HepG2 (cell line): Measurements from ENCODE around the gene TMEM198. TPM values are rescaled to one million over a fixed set of nuclear protein-coding genes. Genes with fewer than 3 reads are reported as not detected.

Source experiments
- CHCHD3 ChIP-seq: sonication (generic); formaldehyde crosslinking; IDR thresholded peaks from 2 replicates; pipeline ENCODE4 v1.8.0; 2022; ENCODE audit warnings: mild to moderate bottlenecking, missing genetic modification reagents, moderate library complexity
- CREM ChIP-seq, 2 experiments: sonication (generic) in 1 of 2; formaldehyde crosslinking in 1 of 2; IDR thresholded peaks; 2 replicates each; pipeline versions ENCODE4 v1.4.0 to v1.6.1; 2016 to 2020; ENCODE audit warnings: antibody characterized with exemption in 1 of 2, mild to moderate bottlenecking in 1 of 2, missing genetic modification reagents in 1 of 2
- HCFC1 ChIP-seq: fragments of 150-350 bp; IDR thresholded peaks from 2 replicates; pipeline ENCODE4 v1.6.1; 2014; ENCODE audit warnings: low read depth, low read length
- HNF4G ChIP-seq, 2 experiments: sonication (generic) in 1 of 2; formaldehyde crosslinking in 1 of 2; IDR thresholded peaks; 2 replicates each; pipeline versions ENCODE4 v1.4.0 to v1.6.1; 2011 to 2020; ENCODE audit warnings: borderline replicate concordance in 2 of 2, low read depth in 2 of 2, mild to moderate bottlenecking in 2 of 2, low read length in 1 of 2, missing genetic modification reagents in 1 of 2, moderate library complexity in 1 of 2
- MEIS1 ChIP-seq: sonication (generic); formaldehyde crosslinking; IDR thresholded peaks from 2 replicates; pipeline ENCODE4 v1.9.0; 2021; ENCODE audit warnings: mild to moderate bottlenecking, missing genetic modification reagents, moderate library complexity, borderline replicate concordance
- NCOA1 ChIP-seq: sonication (generic); formaldehyde crosslinking; IDR thresholded peaks from 2 replicates; pipeline ENCODE4 v1.9.0; 2021; ENCODE audit warnings: missing genetic modification reagents
- NCOR1 ChIP-seq: fragments of 200-600 bp; sonication (generic); IDR thresholded peaks from 2 replicates; pipeline ENCODE4 v1.7.0; 2017; ENCODE audit warnings: antibody characterized with exemption, low read length, borderline replicate concordance
- PCBP1 ChIP-seq: fragments of 200-400 bp; formaldehyde crosslinking; IDR thresholded peaks from 2 replicates; pipeline ENCODE4 v1.6.1; 2017; ENCODE audit warnings: mild to moderate bottlenecking, low read depth, low read length, borderline replicate concordance
- PHB2 ChIP-seq: fragments of 450-650 bp; IDR thresholded peaks from 2 replicates; pipeline ENCODE4 v1.6.1; 2018; ENCODE audit not compliant: partially characterized antibody
- PRPF4 ChIP-seq: fragments of 200-400 bp; formaldehyde crosslinking; IDR thresholded peaks from 2 replicates; pipeline ENCODE4 v1.6.1; 2016; ENCODE audit warnings: low read length, low read depth; ENCODE audit not compliant: poor library complexity, severe bottlenecking
- RBM22 ChIP-seq: fragments of 200-400 bp; formaldehyde crosslinking; optimal IDR thresholded peaks from 2 replicates; pipeline ENCODE3; 2017; ENCODE audit warnings: mild to moderate bottlenecking, low read length, moderate library complexity
- TBX3 ChIP-seq: fragments of 450-650 bp; IDR thresholded peaks from 2 replicates; pipeline ENCODE4 v1.6.1; 2017; ENCODE audit warnings: antibody characterized with exemption, mild to moderate bottlenecking, inconsistent platforms, borderline replicate concordance
- TOE1 ChIP-seq: sonication (generic); formaldehyde crosslinking; IDR thresholded peaks from 2 replicates; pipeline ENCODE4 v1.4.0; 2020; ENCODE audit warnings: mild to moderate bottlenecking, missing genetic modification reagents
- XRCC5 ChIP-seq: fragments of 200-400 bp; formaldehyde crosslinking; optimal IDR thresholded peaks from 2 replicates; pipeline ENCODE3; 2017; ENCODE audit warnings: mild to moderate bottlenecking, low read length
- ZBTB7A ChIP-seq: sonication (generic); formaldehyde crosslinking; IDR thresholded peaks from 2 replicates; pipeline ENCODE4 v1.8.0; 2022; ENCODE audit warnings: mild to moderate bottlenecking, missing genetic modification reagents
- ZNF274 ChIP-seq: sonication (generic); formaldehyde crosslinking; IDR thresholded peaks from 2 replicates; pipeline ENCODE4 v1.5.1; 2020; ENCODE audit warnings: mild to moderate bottlenecking, missing genetic modification reagents
- ZNF382 ChIP-seq: sonication (generic); formaldehyde crosslinking; IDR thresholded peaks from 2 replicates; pipeline ENCODE4 v1.5.0; 2020; ENCODE audit warnings: missing genetic modification reagents, mild to moderate bottlenecking, borderline replicate concordance
- ZNF574 ChIP-seq: sonication (generic); formaldehyde crosslinking; IDR thresholded peaks from 2 replicates; pipeline ENCODE4 v1.4.0; 2020; ENCODE audit warnings: missing genetic modification reagents
- ZNF737 ChIP-seq: sonication (generic); formaldehyde crosslinking; IDR thresholded peaks from 2 replicates; pipeline ENCODE4 v1.5.0; 2020; ENCODE audit warnings: missing genetic modification reagents, mild to moderate bottlenecking, borderline replicate concordance
- ZNF792 ChIP-seq: IDR thresholded peaks from 2 replicates; pipeline ENCODE4 v1.6.1; 2016
- polyA plus RNA-seq, 8 experiments: library from polyadenylated mRNA; depleted of rRNA in 3 of 8; stranded (reverse) in 7 of 8; unstranded in 1 of 8; fragments of >200 nt; fragmentation: Illumina TruSeq in 4 of 8; extraction: Trizol in 4 of 8; gene quantifications; 2 replicates each; pipeline versions ENCODE4 v1.2.1 to v1.2.3, GENCODE V29; 2011 to 2016; ENCODE audit warnings: low read depth in 4 of 8, missing spikeins in 1 of 8, mixed read lengths in 1 of 8; ENCODE audit not compliant: insufficient read depth in 1 of 8
- total RNA-seq, 5 experiments: library from RNA; depleted of rRNA; stranded (reverse); fragments of >200 nt; fragmentation: Illumina TruSeq; extraction: Trizol; gene quantifications; 2 replicates each; pipeline ENCODE4 v1.2.3, GENCODE V29; 2016; ENCODE audit warnings: low read depth in 1 of 5
- TF ChIP-seq, protein P1 (sequence below): sonication (generic); formaldehyde crosslinking; IDR thresholded peaks from 2 replicates; pipeline ENCODE4 v1.5.0; 2020; ENCODE audit warnings: missing genetic modification reagents
- TF ChIP-seq, protein P2 (sequence below): sonication (generic); formaldehyde crosslinking; IDR thresholded peaks from 2 replicates; pipeline ENCODE4 v1.5.0; 2020; ENCODE audit warnings: missing genetic modification reagents
- TF ChIP-seq, protein P3 (sequence below): sonication (generic); formaldehyde crosslinking; IDR thresholded peaks from 2 replicates; pipeline ENCODE4 v1.9.0; 2022; ENCODE audit warnings: missing genetic modification reagents, mild to moderate bottlenecking, borderline replicate concordance

The TMEM198 gene
- total and polyA plus RNA-seq, 2 of the 13 experiments (the other 11 are each of a cell fraction or from before 2014, with no cell fraction given), result 17.3 to 23.5 TPM

GRCh38 chr2:219570194-219570923, 26.5 kb downstream of the TMEM198 start (continued):
- TF ChIP-seq PRPF4 (peak; percentile 96), ZBTB7A (CRISPR knock-in tag) (peak; percentile 64; the same call in 1 of the 2 replicates), HNF4G (IDR thresholded peaks at IDR 0.05; ENCODE audit: borderline replicate concordance, low read depth, low read length) (no peak), HNF4G (CRISPR knock-in tag; IDR thresholded peaks at IDR 0.05; ENCODE audit: borderline replicate concordance, low read depth) (peak; percentile 73), ZNF274 (CRISPR knock-in tag) (no peak), MEIS1 (CRISPR knock-in tag) (0 out of 2 replicates have a peak, but pooled peaks have one; percentile 21), RBM22 (no peak), ZNF382 (CRISPR knock-in tag) (no peak), ZNF574 (CRISPR knock-in tag) (no peak; the same call in none of the 2 replicates), CHCHD3 (no peak), PHB2 (no peak), HCFC1 (no peak), CREM (IDR thresholded peaks at IDR 0.05) (no peak), CREM (CRISPR knock-in tag; IDR thresholded peaks at IDR 0.05) (no peak), TOE1 (CRISPR knock-in tag) (no peak), ZNF792 (no peak), XRCC5 (no peak), NCOA1 (no peak), TBX3 (no peak), NCOR1 (no peak), PCBP1 (no peak), ZNF737 (CRISPR knock-in tag) (no peak)
- TF ChIP-seq, protein P1, sequence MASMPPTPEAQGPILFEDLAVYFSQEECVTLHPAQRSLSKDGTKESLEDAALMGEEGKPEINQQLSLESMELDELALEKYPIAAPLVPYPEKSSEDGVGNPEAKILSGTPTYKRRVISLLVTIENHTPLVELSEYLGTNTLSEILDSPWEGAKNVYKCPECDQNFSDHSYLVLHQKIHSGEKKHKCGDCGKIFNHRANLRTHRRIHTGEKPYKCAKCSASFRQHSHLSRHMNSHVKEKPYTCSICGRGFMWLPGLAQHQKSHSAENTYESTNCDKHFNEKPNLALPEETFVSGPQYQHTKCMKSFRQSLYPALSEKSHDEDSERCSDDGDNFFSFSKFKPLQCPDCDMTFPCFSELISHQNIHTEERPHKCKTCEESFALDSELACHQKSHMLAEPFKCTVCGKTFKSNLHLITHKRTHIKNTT (CRISPR knock-in tag), result no peak
- TF ChIP-seq, protein P2, sequence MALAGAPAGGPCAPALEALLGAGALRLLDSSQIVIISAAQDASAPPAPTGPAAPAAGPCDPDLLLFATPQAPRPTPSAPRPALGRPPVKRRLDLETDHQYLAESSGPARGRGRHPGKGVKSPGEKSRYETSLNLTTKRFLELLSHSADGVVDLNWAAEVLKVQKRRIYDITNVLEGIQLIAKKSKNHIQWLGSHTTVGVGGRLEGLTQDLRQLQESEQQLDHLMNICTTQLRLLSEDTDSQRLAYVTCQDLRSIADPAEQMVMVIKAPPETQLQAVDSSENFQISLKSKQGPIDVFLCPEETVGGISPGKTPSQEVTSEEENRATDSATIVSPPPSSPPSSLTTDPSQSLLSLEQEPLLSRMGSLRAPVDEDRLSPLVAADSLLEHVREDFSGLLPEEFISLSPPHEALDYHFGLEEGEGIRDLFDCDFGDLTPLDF, result no peak
- TF ChIP-seq, protein P3, sequence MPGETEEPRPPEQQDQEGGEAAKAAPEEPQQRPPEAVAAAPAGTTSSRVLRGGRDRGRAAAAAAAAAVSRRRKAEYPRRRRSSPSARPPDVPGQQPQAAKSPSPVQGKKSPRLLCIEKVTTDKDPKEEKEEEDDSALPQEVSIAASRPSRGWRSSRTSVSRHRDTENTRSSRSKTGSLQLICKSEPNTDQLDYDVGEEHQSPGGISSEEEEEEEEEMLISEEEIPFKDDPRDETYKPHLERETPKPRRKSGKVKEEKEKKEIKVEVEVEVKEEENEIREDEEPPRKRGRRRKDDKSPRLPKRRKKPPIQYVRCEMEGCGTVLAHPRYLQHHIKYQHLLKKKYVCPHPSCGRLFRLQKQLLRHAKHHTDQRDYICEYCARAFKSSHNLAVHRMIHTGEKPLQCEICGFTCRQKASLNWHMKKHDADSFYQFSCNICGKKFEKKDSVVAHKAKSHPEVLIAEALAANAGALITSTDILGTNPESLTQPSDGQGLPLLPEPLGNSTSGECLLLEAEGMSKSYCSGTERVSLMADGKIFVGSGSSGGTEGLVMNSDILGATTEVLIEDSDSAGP (CRISPR knock-in tag), result peak; percentile 73
